ENCODE measurements around the gene TNFSF18. TPM values are rescaled to one million over a fixed set of nuclear protein-coding genes. Genes with fewer than 3 reads are reported as not detected.

The TNFSF18 gene
- polyA plus RNA-seq, 1 experiment = 8.8 TPM

Other genes with a start within 250 kb of the TNFSF18 start
- 5.9 and 11.6 TPM in 2 replicates for gene TNFSF4, start 156.4 kb upstream of the TNFSF18 start, polyA plus RNA-seq (2011; rRNA removed)

Data from BJ (cell line).